Stimulated activated naive CD8-positive, alpha-beta T cell treated with anti-CD3 and anti-CD28 coated beads, Interleukin-15, amount 100 ng/mL, for 72 hours (primary cell): Measurements from ENCODE around the gene ANKFN1.

ENCODE experiments used
- ATAC-seq: fragments of 150-1000 bp; cut with Tn5 transposase; 2 replicates; pipeline ENCODE4 v1.10.0; 2021; ENCODE audit warnings: mild to moderate bottlenecking, moderate library complexity
- DNase-seq, 2 donors: peaks; one replicate each; pipeline ENCODE4 v3.0.0; 2021 to 2022
- H3K27ac Mint-ChIP-seq, 2 donors: one replicate each; pipeline ENCODE4 v1.8.0; 2022; ENCODE audit warnings: mild to moderate bottlenecking in 2 of 2, mixed read lengths in 2 of 2, moderate library complexity in 2 of 2
- H3K27me3 Mint-ChIP-seq: one replicate; pipeline ENCODE4 v1.8.0; 2022; ENCODE audit warnings: mixed read lengths
- H3K4me1 Mint-ChIP-seq: one replicate; pipeline ENCODE4 v1.8.0; 2022; ENCODE audit warnings: mild to moderate bottlenecking, mixed read lengths
- H3K4me3 Mint-ChIP-seq, 2 donors: one replicate each; pipeline ENCODE4 v1.8.0; 2022; ENCODE audit warnings: mild to moderate bottlenecking in 2 of 2, mixed read lengths in 2 of 2, moderate library complexity in 1 of 2
- H3K9me3 Mint-ChIP-seq, 2 donors: one replicate each; pipeline ENCODE4 v1.8.0; 2022; ENCODE audit warnings: mixed read lengths in 2 of 2

The ANKFN1 gene

DNA sequence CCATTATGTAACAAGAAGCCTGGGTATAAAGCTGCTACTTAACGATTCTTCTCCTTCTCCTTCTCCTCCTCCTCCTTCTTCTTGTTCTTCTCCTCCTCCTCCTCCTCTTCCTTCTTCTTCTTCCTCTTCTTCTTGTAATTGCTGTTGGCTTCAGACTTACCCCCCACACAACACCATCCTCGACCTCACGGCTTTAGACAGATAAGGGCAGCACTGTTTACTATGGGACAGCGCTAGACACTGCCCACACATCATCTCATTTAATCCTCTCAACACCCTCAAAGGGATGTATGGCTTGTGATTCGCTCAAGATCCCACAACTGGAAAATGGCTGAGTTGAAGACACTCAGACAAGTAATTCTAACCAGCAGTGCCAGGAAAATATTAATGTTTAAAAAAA is 379.7 kb downstream of the ANKFN1 start:
- Mint-ChIP-seq H3K9me3 (no peaks in the 10 kb centered on the region), H3K27me3 (peaks cover 10% of the 10 kb centered on the region), H3K27ac (no peak overlapping the region), H3K4me1 (no peaks in the 10 kb centered on the region), H3K4me3 (no peak overlapping the region)
- DNase-seq, result no peak
- no peak for ATAC-seq

DNA sequence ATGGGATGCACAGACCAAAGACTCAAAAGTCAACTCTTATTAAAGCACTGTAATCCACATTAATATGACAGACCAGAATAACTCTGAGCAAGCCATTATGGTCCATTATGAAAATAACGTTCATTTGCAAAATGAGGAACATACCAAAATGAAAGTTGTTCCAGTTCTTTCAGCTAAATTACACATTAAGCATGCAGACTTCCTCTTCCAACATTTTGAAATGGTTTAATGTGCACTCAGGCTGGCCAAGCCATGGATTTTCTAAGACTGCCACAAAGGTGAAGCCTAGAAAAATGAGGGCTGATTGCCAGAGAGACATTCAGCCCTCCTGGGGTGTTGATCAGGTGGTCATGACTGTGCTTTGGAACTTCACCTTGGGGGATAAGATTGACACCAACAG is 383.5 kb downstream of the ANKFN1 start:
- DNase-seq (no peak), ATAC-seq (no peak)
- no peak overlapping the region for H3K4me3 Mint-ChIP-seq
- H3K4me1 Mint-ChIP-seq, result no peaks in the 10 kb centered on the region
- H3K9me3 Mint-ChIP-seq, result peaks cover 6 to 10% of the 10 kb centered on the region in 2 donors
- H3K27me3 Mint-ChIP-seq, result peaks cover 22% of the 10 kb centered on the region
- H3K27ac Mint-ChIP-seq, result no peak overlapping the region

DNA sequence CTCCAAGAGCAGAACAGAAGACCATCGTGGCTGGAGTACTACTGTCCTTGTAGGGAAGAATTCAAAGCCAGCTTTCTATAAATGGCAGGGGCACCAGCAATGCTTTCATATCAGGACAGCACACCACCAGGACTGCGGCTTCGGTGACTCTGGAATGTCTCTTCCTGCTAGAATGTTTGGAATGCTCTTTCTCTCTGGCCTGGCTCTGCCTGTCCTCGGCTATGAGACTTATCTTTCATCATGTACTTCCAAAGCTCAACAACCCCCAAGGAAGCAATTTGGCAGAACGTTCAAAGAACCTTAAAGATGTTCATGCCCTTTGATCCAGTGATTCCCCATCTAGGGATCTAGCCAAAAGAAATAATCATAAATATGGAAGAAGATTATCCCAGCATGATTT is 387.6 kb downstream of the ANKFN1 start:
- H3K4me3 Mint-ChIP-seq, result no peak overlapping the region
- ATAC-seq (no peak), DNase-seq (no peak)
- no peaks in the 10 kb centered on the region for H3K4me1 Mint-ChIP-seq
- peaks cover 12% of the 10 kb centered on the region for H3K27me3 Mint-ChIP-seq
- H3K9me3 Mint-ChIP-seq, result peaks cover 6 to 10% of the 10 kb centered on the region in 2 donors
- no peak overlapping the region for H3K27ac Mint-ChIP-seq

DNA sequence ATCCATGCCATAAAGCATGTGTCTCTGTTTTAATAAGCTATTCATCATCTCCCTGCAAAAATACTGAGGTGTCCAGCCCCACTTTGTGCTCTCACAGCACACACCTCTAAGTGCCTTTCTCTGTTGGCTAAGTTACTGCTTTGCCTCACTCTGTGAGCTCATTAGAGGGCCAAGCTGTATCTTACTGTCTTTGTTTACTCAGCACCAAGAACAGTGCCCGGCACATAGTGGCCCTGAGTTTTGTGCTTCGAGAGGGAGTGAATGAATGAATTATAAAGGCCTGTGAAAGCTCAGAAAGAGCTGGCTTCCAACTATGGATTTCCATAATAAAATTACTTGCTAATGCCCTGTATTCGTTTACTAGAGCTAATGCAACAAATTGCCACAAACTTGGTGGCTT is 390.0 kb downstream of the ANKFN1 start:
- no peak for DNase-seq
- H3K4me1 Mint-ChIP-seq, result no peaks in the 10 kb centered on the region
- H3K9me3 Mint-ChIP-seq, result peaks cover 10% of the 10 kb centered on the region in 2 donors
- H3K27me3 Mint-ChIP-seq, result peaks cover 12% of the 10 kb centered on the region
- no peak for ATAC-seq
- no peak overlapping the region for H3K27ac Mint-ChIP-seq
- no peak overlapping the region for H3K4me3 Mint-ChIP-seq

DNA sequence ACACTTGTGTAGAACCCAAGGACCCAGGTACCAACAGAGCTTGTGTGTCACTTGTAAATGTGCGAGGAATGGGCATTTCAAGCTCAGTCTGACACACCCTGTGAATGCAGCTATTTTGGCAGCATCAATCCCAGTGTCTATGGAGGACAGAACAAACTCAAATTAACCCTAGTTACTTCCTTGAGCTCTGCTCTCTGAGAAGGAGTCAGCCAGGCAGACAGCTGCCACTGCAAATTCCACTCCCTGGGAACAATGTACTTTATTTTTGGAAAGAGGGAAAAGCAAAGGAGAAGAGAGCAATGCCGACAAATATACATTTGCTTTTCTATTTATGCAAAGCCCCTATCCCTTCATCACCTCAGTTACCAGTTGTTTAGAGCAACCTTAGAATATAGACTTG is 391.8 kb downstream of the ANKFN1 start:
- Mint-ChIP-seq H3K27ac (no peak overlapping the region), H3K9me3 (peaks cover 4 to 11% of the 10 kb centered on the region in 2 donors), H3K4me3 (no peak overlapping the region), H3K27me3 (no peaks in the 10 kb centered on the region), H3K4me1 (no peaks in the 10 kb centered on the region)
- DNase-seq (no peak), ATAC-seq (no peak)

DNA sequence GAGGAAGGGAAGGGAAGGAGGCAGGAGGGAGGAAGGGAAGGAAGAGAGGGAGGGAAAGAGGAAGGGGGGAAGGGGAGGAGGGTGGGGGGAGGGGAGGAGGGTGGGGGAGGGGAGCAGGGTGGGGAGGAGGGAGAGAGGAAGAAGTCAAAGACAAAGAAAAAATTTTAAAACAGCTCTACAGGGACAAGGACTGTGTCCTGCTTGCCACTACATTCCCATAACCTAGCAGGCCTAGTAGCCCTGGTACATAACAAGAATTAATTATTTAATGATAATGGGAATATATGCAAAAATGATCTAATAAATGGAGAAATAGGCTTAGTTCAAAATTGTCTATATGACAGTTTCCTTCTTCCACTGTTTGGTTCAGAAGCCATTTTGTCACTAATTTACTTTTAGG is 392.7 kb downstream of the ANKFN1 start:
- H3K27me3 Mint-ChIP-seq, result no peaks in the 10 kb centered on the region

DNA sequence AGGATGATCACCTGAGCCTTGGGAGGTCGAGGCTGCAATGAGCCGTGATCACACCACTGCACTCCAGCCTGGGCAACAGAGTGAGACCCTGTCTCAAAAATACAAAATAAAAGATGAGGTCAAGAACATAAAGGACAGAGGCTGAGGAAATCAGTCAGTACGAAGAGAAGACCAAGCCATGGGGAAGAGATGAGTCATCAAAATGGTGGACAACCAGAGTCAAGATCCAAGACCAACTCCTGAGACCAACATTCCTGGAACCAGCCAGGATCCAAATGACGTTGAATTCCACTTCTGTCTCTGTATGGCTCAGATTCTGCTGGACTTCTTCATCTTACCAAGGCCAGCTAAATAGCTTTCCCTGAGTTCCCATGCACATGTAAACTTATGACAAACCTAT is 395.4 kb downstream of the ANKFN1 start:
- H3K27ac Mint-ChIP-seq, result peak overlapping the region in 1 of 2 donors; percentile 72
- DNase-seq (no peak), ATAC-seq (no peak)
- peaks cover 11 to 29% of the 10 kb centered on the region in 2 donors for H3K9me3 Mint-ChIP-seq
- no peaks in the 10 kb centered on the region for H3K27me3 Mint-ChIP-seq
- no peaks in the 10 kb centered on the region for H3K4me1 Mint-ChIP-seq
- no peak overlapping the region for H3K4me3 Mint-ChIP-seq

More for the DNA sequence above, 392.7 kb downstream of the ANKFN1 start:
- no peaks in the 10 kb centered on the region for H3K4me1 Mint-ChIP-seq
- DNase-seq, result no peak
- H3K9me3 Mint-ChIP-seq, result peaks cover 4 to 19% of the 10 kb centered on the region in 2 donors
- no peak overlapping the region for H3K27ac Mint-ChIP-seq
- H3K4me3 Mint-ChIP-seq, result no peak overlapping the region
- ATAC-seq, result no peak

DNA sequence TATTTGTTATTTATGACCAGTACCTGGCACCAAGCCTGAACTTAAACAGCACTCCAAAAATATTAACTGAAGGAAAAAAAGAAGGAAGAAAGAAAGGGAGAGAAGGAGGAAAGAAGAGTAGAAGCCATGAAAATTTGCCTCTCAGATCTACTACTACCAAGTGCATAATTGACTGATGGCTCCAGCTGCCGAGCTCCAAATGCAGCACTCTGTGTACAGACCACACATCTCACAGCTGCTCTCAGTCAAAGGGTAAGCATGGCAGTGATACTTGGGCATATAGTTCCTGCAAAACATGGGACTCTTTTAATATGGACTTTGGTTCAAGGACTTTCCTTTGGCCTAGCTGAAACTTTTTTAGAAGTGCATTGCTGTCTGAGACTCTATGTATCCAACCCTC is 396.2 kb downstream of the ANKFN1 start:
- ATAC-seq, result no peak
- DNase-seq, result no peak
- H3K4me1 Mint-ChIP-seq, result no peaks in the 10 kb centered on the region
- H3K27me3 Mint-ChIP-seq, result no peaks in the 10 kb centered on the region
- no peak overlapping the region for H3K4me3 Mint-ChIP-seq
- H3K27ac Mint-ChIP-seq, result no peak overlapping the region
- H3K9me3 Mint-ChIP-seq, result peaks cover 11 to 29% of the 10 kb centered on the region in 2 donors

DNA sequence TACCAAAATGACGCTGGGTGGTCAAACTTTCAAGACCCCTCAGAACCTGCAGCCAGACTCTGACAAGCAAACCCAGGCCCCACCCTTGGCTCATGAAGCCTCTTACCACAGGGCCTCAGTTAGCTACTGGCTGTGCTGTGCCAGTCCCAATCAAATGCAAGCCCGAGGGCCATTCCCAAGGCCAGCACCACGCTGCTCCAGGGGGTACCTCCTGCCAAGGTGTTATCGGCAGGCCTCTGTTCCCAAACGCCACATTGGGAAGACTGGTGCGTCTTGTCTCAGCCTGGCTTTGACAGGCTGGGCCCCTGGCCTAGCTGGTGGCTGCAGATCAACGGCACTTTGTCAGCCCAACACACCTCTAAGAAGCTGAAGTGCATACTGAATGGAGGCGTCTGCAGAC is 404.4 kb downstream of the ANKFN1 start:
- Mint-ChIP-seq H3K4me1 (no peaks in the 10 kb centered on the region), H3K9me3 (no peaks in the 10 kb centered on the region), H3K27me3 (no peaks in the 10 kb centered on the region), H3K27ac (no peak overlapping the region), H3K4me3 (no peak overlapping the region)
- ATAC-seq (no peak), DNase-seq (no peak)

DNA sequence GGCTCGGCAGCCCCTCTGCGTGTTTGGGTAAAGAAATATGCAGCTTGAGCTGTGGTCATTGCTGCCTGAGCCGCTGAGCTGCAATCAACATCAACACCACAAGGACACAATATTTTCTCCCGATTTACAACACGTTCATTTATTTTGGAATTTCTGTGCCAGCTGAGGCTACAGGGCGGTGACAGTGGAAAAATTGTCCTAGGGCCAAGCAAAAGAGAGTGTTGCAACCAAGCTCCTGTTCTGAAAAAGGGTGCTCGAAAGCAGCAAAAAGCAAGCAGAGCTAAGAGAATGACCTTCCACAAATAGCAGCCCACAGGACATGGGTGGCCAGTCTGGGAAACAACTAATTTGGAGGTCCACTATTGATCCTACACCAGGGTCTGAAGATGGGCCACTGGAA is 404.8 kb downstream of the ANKFN1 start:
- ATAC-seq (no peak), DNase-seq (no peak)
- H3K4me3 Mint-ChIP-seq, result no peak overlapping the region
- H3K9me3 Mint-ChIP-seq, result no peaks in the 10 kb centered on the region
- H3K27me3 Mint-ChIP-seq, result no peaks in the 10 kb centered on the region
- no peak overlapping the region for H3K27ac Mint-ChIP-seq
- no peaks in the 10 kb centered on the region for H3K4me1 Mint-ChIP-seq
